Effector CD4-positive, alpha-beta T cell (primary cell): ENCODE data around the gene KLHL3.
"Not testable (repeated sequence)": the region's sequence is repeated elsewhere in the genome, so short reads cannot be mapped to it uniquely, and the experiment has no call there.

ENCODE experiments used
- DNase-seq: peaks from one replicate; pipeline ENCODE4 v3.0.0-alpha.2; 2020

Gene KLHL3

DNA sequence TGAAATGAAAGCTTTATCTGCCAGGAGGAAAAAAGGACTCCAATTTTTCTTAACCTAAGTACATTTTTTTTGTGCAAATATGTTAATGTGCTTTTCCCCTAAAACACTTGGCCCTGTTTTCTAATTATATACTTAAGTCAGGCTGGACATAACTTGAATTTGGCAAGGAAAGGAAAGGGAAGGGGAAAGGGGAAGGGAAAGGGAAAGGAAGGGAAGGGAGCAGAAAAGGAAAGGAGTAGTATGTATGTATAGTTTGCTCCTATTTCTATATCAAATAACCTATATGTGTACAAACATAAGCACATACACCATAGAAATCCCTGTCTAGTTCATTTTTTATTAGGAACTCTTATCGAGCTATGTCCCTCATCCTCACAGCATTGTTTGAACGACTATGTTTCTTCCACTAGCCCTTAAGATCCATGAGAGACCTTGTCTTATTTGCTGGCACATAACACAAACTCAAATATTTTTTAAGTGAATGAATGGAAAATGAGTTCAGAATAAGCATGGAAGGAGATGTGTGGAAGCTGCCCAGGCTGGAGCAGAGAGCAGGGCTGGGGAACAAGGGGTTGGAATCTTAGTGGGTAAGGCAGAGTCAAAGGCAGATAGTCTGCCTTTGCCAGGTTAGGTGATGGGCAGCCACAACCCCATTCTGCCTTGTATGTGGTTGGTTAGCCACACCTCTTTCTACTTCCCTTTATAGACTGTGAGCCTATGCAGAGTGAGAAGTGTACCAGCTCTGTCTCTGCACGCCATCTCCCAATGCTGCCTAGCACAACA lies 70.0 kb downstream of the KLHL3 start:
- DNase-seq, result no peak

DNA sequence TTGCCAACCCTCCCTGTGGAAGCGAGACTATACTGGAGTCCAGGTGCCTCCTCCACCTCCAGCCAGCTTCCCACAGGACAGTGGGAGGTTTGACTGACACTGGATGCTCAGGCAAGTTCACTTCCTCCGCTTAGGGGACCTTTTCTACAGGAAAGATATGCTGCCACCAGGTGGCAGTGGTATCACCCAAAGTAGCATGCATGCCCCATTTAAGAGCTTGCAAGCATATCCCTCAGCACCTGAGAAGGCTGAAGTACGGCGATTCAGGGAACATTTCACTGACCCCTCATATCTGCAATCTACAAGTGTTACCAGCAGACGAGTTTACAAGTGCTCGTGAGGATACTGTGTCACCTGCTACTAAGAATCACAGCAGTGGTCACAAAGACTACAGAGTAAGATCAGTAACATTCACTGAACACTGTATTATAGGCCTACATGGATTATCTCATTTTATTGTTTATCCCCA lies 75.5 kb downstream of the KLHL3 start:
- DNase-seq, result peak; percentile 65

DNA sequence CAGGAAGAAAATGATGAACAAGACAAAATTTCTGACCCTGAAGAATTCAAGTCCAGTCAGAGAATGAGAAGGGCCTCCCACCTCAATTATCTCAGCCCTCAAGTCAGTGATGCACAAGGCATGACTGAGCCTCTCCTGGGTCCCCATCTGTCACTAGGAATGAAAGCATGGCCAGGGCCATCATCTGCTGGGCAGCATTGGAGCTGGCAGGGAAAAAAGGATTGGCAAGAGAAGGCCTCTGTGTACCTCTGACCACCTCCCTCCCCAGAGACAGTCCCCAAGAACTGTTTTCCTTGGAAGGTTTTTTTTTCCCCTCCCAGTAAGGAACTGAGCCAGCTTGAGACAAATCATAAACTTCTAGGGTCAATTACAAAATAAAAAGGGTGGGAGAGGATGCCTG lies 76.7 kb downstream of the KLHL3 start:
- no peak for DNase-seq

DNA sequence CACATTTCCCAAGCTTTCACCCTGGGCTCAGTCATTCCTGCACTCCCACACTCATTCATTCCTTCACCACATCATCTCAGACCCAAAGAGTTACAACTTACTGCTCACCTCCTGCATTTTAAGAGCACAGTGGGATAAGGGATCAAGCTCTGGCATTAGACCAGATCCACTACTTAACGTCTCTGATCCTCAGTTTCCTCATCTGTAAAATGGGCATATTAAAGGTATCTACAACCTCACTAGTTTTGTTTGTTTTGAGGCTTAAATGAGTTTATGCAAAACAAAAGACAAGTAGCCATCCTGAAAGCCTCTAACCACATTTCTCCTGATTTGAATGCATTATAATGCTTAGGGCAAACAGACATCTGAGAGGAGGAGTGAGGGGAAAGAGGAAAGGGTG lies 77.6 kb downstream of the KLHL3 start:
- DNase-seq, result no peak

DNA sequence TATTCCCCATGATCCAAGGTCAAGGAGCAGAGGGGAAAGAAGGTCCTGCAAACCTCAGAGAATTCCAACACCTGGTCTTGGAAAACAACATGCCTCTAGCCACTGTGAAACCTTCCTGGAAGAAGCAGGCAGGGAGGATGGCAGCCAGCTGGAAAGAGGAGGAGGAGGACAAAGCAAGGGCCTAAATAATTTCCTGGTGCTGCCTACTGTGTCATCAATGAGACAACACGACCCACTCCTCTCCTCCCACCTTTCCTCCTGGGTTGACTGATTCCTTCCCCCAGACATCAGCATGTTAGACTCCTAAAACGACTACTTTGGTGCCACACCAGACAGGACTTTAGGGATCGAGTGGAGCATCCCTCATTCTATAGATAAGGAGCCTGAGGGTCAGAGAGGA lies 78.8 kb downstream of the KLHL3 start:
- no peak for DNase-seq

DNA sequence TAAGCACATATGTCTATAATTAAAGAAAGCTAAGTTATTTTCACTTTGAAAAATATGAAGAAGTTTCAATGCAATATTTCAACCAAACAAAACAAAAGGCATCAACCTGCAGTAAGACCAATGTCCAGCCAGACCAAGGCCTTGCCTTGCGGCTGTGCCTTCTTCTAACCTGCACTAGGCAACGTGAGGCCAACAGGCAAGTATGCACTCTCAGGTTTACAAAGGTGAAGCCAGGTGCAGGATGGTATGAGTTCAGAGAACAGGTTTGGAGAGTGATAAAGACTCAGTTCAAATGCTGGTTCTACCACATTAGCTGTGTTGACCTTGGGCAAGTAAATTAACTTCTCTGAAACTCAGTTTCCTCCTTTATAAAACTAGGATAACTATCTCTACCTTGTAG lies 79.3 kb downstream of the KLHL3 start:
- no peak for DNase-seq

DNA sequence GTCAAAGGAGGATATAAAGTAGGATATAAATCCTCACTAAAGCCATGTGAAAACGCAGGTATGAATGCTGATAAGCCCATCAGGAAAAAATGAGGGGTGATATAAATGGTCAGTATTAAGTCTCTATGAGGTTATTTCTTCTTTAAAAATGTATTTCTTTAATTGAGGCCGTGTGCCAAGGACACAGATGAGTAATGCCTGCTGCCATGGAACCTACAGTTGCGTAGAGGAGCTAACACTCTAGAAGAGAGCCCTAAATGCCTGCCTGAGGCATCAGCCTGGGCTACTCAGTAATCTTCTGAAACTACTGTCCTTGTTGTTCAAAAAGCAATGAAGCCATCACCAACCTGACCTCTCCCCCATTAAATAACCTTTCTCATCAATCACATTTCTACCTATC lies 84.9 kb downstream of the KLHL3 start:
- no peak for DNase-seq

DNA sequence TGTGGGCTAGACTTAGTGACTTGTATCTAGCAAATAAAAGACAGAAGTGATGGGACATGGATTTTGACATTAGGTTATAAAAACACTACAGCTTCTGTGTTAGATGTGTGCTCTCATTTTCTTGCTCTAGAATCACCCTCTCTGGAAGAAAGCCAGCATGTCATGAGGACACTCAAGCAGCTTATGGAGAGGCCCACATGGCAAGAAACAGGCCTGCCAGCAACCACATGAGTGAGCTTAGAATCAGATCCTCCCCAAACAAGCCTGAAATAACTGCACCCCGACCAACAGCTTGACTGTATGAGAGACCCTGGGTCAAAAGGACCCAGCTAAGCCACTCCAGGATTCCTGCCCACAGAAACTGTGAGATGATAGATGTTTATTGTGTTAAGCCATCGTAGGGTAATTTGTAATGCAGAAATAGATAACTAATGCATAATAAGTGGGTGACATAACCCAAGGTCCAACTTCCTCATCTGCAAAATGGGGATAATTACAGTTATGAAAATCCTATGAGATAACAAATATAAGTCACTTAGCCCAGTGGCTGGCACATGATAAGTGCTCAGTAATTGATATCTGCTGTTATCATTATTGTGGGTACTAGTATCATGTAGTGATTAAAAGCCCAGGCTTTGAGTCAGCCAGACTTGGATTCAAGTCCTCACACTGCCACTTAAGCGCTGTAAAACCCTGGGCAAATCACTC lies 86.5 kb downstream of the KLHL3 start:
- DNase-seq, result no peak

DNA sequence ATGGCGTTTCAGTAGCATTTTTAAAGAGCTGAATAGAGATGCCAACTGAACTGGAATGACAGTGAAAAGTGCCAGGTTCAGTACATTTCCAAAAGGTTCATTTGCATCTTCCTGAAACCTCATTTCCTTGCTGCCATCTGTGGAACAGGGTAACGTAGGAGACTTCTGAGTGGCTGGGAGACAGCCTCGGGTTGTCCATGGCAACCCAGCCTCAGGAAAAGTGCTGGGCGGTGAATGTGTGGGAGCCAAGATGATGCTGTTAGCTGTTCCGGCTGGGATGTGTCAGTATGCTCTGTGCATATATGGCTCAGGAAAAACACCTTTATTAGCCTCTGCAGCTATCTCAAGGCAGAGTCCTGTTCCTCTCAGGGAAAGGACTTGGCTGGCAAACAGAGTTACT lies 87.5 kb downstream of the KLHL3 start:
- no peak for DNase-seq

DNA sequence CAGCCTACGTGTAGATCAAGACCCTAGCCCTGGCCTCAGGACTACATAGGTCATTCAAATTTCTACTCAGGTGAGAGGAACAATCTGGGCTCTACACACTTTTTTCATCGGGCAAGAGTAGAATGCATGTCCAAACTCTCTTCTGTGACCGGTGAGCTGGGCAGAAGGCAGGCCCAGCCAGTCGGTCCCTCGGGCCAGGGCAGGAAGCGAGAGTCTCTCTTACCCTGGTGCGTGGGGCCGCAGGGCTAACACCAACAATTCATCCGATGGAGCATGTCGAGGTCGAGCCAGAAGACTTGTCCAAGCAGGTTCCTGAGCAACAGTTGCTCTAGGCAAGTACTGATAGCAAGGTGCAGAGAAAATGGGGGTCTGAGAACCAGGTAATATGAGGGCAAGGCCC lies 88.5 kb downstream of the KLHL3 start:
- no peak for DNase-seq

DNA sequence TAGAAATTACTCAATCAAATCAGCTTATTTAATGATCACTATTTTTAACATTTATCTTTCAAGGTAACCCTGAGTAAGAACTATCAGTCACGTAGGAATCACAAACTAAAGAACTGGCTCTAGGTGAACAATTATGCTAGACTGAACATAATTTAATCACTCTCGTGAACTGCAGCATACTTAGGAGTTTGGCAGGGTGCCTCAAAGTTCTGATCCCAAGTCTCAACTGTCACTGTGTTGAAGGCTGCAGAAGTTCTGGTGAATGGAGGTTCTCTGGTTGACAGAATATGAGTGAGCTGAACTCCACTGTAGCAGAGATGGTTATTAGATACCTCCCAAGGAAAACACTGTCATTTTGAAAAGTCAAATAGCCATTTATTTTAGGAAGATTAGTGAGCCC lies 89.1 kb downstream of the KLHL3 start:
- no peak for DNase-seq

DNA sequence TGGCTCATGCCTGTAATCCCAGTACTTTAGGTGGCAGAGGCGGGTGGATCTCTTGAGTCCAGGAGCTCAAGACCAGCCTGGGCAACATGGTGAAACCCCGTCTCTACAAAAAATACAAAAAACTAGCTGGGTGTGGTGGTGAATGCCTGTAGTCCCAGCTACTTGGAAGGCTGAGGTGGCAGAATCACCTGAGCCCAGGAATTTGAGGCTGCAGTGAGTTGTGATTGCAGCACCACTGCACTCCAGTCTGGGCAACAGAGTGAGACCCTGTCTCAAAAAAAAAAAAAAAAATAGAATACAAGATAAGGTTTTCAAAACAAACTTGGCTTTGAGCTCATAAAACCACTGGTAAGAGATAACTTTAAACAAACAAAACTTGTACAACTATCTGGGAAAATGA lies 92.8 kb downstream of the KLHL3 start:
- not testable (repeated sequence) for DNase-seq

DNA sequence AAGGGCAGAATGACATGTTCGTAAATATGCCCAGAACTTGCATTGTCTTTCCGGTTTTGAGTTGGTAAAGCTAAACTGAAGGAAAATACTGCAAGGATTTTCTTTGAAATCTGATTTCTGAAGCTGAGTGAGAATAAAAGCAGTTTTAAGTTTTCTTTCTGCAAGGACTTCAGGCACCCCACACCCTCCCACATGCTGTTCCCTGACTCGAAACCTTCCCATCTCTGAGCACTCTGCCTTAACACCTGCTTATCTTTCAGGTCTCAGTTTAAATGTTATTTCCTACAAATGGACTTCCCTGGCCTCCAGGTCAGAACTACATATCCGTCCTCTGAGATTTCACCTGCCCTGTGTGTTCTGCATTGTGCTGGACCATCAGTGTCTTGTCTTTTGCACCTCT lies 93.8 kb downstream of the KLHL3 start:
- DNase-seq, result no peak

DNA sequence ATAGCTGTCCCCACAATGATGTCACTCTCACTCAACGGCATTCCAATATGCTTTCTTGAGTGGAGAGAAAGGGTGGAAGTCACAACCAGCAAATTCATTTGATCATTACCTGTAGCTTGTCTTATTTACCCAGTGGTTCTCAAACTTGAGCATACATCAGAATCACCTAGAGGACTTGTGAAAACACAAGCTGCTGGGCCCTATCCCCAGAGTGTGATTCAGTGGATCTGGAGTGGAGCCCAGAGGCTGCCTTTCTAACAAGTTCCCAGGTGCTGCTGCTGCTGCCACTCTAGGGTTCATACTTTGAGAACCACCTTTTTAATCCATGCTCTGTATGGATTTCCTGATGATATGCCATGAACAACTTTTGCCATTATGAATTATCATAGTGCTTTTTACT lies 94.7 kb downstream of the KLHL3 start:
- no peak for DNase-seq

DNA sequence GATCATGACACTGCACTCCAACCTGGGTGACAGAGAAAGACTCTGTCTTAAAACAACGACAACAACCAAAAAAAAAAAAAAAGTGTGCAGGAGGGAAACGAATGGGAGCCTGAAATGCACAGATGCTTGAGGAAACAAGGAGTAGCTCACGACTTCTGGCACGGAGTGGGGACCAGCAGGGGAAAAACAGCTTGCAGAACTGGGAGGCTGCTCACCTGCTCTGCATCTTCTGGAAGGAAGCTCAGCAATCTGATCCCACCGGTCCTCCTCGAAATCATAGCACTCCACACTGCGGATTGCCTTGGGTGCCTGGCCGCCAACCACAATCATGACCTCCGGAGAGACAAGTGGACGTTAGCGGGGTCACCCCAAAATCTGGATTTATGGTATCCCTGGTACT lies 96.2 kb downstream of the KLHL3 start:
- no peak for DNase-seq

DNA sequence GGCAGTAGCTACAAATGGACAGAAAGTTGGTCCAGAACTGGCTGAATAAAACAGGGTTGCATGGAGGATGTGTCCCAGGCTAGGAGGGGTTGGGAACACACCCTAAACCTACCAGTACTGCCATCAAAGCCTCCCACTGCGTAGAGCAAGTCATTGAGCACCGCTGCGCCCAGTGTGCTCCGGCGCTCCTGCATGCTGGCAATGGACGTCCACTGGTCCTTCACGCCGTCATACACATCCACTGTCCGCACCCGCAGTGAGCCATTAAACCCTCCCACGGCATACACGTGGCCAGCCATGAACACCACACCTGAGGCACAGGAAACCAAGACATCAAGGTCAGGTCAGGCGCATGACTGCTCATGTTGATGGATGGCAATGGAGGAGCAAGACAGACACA lies 97.0 kb downstream of the KLHL3 start:
- no peak for DNase-seq

DNA sequence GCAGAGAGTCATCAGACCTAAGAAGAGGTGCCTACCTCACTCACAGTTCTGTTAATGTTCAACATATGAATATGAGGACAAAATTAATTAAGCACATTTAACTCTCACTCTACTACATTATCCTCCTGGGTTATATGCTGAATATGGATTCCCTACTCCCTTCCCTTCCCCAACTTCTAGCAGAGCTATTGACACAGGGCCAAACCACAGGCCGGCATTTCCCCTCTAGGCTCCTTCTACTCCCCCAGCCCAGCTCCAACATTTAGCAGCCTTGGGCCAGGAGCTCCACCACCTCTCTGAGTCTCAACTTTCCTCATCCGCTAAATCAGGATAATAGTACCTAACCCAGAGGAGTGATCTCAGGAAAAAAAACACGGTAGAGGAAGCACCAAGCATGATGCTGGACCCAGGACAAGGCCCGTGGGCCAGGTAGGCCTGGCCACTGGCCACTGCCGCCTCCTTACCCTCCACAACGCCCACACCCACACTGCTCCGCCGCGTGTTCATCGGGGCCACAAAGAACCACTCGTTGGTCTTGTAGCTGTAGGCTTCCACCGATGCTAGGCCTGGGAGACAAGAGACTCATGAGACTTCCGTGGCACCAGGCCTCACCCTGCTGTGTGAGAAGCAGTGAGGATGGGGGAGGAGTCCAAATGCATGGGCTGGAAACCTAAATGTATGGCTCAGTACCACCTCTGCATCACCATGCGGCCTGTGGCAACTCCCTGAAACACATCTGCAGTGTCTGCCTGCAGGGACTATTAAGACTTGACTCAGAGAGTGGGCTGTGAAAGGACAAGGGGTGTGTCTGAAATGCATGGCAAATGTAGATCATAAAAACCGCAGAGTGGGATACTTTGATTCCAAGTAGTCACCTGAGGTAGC lies 98.8 kb downstream of the KLHL3 start:
- DNase-seq, result no peak

DNA sequence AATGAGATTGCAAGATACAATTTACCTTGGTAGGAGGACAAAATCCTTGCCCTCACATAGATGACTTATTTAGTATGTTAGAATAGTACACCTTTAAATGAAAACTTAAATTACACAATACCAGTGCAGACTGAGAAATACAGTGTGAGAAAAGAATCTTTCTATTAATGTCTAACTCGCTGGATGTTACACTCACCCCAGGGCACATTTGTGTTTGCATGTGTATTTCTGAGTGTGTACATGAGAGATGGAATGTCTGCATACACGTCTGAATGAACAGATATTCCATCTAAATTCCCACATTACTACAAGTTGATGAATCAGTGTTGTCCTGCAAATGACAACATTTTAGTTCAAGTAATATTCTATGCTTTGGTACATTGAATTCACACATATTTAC lies 99.8 kb downstream of the KLHL3 start:
- no peak for DNase-seq

DNA sequence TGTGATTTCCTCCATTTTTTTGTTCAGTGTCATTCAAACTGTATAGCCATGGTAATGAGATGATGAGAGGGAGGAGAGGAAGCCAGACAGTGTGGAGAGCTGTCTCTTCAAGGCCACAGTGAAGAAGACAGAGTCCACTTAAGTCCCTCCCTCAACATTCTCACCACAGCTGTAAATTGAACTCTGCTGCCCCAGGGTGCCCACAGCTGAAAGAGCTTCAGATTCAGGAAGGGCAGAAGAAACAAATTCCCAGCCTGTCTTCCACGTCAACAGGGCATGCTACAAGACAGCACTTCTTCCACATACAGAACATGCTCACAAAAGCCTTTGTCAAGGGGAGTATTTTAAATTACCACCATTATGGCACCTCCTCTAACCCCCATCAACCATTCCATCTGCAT lies 100.4 kb downstream of the KLHL3 start:
- no peak for DNase-seq

DNA sequence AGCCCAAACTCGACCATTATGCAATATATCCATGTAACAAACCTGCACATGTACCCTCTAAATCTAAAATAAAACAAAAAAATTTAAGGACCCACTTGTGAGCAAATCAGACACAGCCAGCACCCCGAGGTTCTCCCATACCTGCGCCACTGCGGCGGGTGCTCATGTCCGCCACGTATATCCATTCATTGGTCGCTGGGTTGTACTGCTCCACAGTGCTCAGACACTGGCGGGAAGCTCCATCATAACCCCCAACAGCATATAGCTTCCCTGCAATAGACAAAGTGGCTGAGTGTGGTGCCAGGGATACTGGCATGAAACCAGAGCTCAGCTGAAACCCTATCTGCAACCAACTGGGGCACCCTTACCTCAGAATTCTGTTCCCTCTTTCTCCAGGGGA lies 102.0 kb downstream of the KLHL3 start:
- DNase-seq, result no peak

DNA sequence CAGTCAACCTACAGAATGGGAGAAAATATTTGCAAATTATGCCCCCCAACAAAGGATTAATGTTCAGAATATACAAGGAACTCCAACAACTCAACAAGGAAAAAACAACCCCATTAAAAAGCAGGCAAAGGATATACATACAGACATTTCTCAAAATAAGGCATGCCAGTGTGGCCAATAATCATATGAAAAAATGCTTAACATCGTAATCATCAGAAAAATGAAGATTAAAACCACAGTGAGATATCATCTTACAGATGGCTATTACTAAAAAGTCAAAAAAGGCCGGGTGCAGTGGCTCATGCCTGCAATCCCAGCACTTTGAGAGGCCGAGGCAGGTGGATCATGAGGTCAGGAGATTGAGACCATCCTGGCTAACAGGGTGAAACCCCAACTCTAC lies 103.2 kb downstream of the KLHL3 start:
- no peak for DNase-seq

DNA sequence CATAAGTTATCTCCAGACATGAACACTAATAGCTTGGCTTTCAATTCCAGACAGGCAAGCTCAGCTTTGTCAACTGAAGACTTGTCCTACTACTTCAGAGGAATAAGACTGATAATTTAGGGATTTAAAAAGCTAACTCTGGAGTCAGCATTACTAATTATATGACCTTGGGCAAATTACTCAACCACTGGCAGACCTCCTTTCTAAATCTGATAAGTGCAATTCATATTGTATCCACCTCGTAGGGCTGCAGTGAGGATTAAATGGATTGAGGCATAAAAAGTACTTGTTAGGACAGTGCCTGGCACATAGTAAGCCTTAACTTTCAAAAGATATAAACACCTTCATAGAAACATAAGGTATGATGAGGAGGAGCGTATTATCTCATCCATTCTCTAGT lies 104.4 kb downstream of the KLHL3 start:
- DNase-seq, result no peak

DNA sequence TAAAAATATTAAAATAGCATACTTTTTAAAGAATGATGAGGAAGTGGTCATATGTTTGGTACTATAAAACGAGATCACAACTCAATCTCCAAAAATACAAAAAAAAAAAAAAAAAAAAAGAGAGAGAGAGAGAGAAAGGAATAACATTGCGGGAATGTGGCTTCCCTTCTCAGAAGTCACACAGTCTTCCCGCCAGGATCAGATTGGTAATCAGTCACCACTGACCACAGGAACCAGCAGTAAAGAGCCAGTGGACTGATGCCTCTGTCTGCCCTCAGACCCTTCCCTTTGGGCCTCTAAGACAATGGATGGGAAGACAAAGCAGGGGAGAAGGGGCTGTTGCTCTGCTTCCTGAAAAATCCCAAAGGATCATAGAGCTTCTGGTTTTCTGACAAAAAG lies 104.9 kb downstream of the KLHL3 start:
- no peak for DNase-seq
